HCT116 (cell line): ENCODE data around the gene CAMSAP1.

Source experiments
- CEBPB ChIP-seq: IDR thresholded peaks from 2 replicates; pipeline ENCODE4 v1.6.1; 2012; ENCODE audit warnings: low read depth
- CTCF ChIP-seq, 3 experiments: fragments of 200-600 bp in 1 of 3; sonication (generic) in 1 of 3; IDR thresholded peaks in 2 of 3; conservative IDR thresholded peaks in 1 of 3; 2 replicates each; pipeline ENCODE4 v1.5.1; 2012 to 2017; ENCODE audit warnings: low read depth in 2 of 3, low read length in 2 of 3, antibody characterized with exemption in 1 of 3, borderline replicate concordance in 1 of 3, control low read depth in 1 of 3, mild to moderate bottlenecking in 1 of 3, mixed read lengths in 1 of 3, mixed run types in 1 of 3, moderate library complexity in 1 of 3; ENCODE audit not compliant: insufficient read depth in 1 of 3
- EZH2 ChIP-seq: fragments of 200-600 bp; sonication (generic); IDR thresholded peaks from 2 replicates; pipeline ENCODE4 v1.6.1; 2017; ENCODE audit warnings: antibody characterized with exemption, mixed run types
- JUND ChIP-seq: IDR thresholded peaks from 2 replicates; pipeline ENCODE4 v1.6.1; 2012
- MAX ChIP-seq: IDR thresholded peaks from 2 replicates; pipeline ENCODE4 v1.6.1; 2012
- POLR2A ChIP-seq: IDR thresholded peaks from 2 replicates; pipeline ENCODE4 v1.7.0; 2011; ENCODE audit warnings: borderline replicate concordance; ENCODE audit not compliant: insufficient read depth, insufficient read length; ENCODE audit errors: extremely low read depth
- POLR2AphosphoS5 ChIP-seq: IDR thresholded peaks from 2 replicates; pipeline ENCODE4 v1.6.1; 2011; ENCODE audit warnings: mild to moderate bottlenecking, low read depth, low read length, moderate library complexity
- REST ChIP-seq: IDR thresholded peaks from 2 replicates; pipeline ENCODE4 v1.6.1; 2012; ENCODE audit warnings: low read depth
- SIN3A ChIP-seq: IDR thresholded peaks from 2 replicates; pipeline ENCODE4 v1.6.1; 2012; ENCODE audit warnings: low read depth
- SP1 ChIP-seq: IDR thresholded peaks from 2 replicates; pipeline ENCODE4 v1.6.1; 2012; ENCODE audit warnings: low read depth
- SRF ChIP-seq: IDR thresholded peaks from 2 replicates; pipeline ENCODE4 v1.6.1; 2012; ENCODE audit warnings: low read depth
- YY1 ChIP-seq: IDR thresholded peaks from 2 replicates; pipeline ENCODE4 v1.6.1; 2011; ENCODE audit warnings: low read length, low read depth, moderate library complexity, mild to moderate bottlenecking; ENCODE audit not compliant: insufficient replicate concordance; ENCODE audit errors: extremely low read depth
- ZFX ChIP-seq: fragments of 450-650 bp; IDR thresholded peaks from 2 replicates; pipeline ENCODE4 v1.6.1; 2017

GRCh38 chr9:135864447-135865049, 42.8 kb downstream of the CAMSAP1 start:
- no peak for TF ChIP-seq CEBPB
- TF ChIP-seq YY1, result no peak
- no peak for TF ChIP-seq SP1
- TF ChIP-seq CTCF (IDR thresholded peaks at IDR 0.05 in 2 of 3, conservative IDR thresholded peaks at IDR 0.05 in 1 of 3; ENCODE audit: borderline replicate concordance in 1 of 3, insufficient read depth in 1 of 3, low read depth in 2 of 3, low read length in 2 of 3), result peak; percentile 52 to 94 (median 91)
- TF ChIP-seq EZH2, result no peak
- TF ChIP-seq JUND, result no peak
- no peak for TF ChIP-seq POLR2A
- no peak for TF ChIP-seq MAX
- no peak for TF ChIP-seq REST
- no peak for TF ChIP-seq POLR2AphosphoS5
- no peak for TF ChIP-seq SRF
- no peak for TF ChIP-seq SIN3A
- no peak for TF ChIP-seq ZFX
